Transverse colon (tissue), 4 donors: ENCODE data around the gene PIEZO1.

ENCODE experiments used
- EP300 ChIP-seq: sonication (generic); formaldehyde crosslinking; IDR thresholded peaks from one replicate; pipeline ENCODE4 v1.6.1; 2017; ENCODE audit warnings: antibody characterized with exemption, low read depth
- POLR2A ChIP-seq: fragments of 450-650 bp; IDR thresholded peaks from one replicate; pipeline ENCODE4 v1.6.1; 2016; ENCODE audit warnings: antibody characterized with exemption, mild to moderate bottlenecking, moderate library complexity
- POLR2AphosphoS5 ChIP-seq, 3 donors: sonication (generic); formaldehyde crosslinking; IDR thresholded peaks; one replicate each; pipeline ENCODE4 v1.6.1; 2016; ENCODE audit warnings: antibody characterized with exemption in 3 of 3
- TF ChIP-seq, protein P1 (sequence below), 5 experiments: fragments of 200-600 bp in 3 of 5; fragments of 450-650 bp in 2 of 5; sonication (generic) in 3 of 5; IDR thresholded peaks; 1 replicate in 2 of 5; 2 replicates in 3 of 5; pipeline ENCODE4 v1.5.1; 2016 to 2017; ENCODE audit warnings: antibody characterized with exemption in 5 of 5, inconsistent platforms in 3 of 5, mild to moderate bottlenecking in 2 of 5, moderate library complexity in 1 of 5

DNA sequence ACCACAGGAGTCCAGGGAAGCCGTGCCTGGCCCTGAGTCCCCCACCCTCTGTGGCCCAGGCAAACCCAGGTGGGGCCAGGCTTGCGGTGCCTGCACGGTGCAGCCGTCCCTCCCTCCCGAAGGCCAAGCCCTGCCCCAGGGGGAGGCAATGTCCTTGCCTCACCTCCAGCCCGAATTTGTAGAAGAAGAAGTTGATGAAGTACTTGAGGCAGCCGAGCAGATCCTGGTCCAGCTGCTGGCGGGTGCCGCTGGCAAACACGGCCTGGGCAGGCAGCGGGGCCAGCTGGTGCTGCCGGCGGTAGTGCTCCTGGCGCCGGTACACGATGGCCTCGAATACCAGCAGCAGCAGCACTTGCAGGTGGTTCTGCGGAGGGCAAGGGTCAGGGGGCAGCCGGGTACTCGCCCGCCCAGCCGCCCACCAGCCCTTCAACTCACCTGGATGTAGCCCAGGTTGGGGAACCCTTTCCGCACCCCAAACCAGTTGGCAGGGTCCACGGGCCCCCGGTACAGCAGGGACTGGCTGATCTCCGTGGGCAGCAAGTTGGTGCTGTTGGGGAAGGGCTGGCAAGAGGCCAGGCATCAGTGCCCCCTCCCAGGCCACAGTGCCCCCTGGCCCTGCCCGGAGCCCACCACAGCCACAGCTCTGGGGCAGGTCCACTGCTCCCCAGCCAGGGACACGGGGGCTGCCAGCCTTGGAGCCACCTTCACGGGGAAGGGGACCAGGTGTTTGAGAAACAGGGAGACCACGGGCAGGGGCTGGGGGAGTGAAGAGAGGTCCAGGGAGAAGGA is 52.7 kb downstream of the PIEZO1 start:
- TF ChIP-seq, protein P1, sequence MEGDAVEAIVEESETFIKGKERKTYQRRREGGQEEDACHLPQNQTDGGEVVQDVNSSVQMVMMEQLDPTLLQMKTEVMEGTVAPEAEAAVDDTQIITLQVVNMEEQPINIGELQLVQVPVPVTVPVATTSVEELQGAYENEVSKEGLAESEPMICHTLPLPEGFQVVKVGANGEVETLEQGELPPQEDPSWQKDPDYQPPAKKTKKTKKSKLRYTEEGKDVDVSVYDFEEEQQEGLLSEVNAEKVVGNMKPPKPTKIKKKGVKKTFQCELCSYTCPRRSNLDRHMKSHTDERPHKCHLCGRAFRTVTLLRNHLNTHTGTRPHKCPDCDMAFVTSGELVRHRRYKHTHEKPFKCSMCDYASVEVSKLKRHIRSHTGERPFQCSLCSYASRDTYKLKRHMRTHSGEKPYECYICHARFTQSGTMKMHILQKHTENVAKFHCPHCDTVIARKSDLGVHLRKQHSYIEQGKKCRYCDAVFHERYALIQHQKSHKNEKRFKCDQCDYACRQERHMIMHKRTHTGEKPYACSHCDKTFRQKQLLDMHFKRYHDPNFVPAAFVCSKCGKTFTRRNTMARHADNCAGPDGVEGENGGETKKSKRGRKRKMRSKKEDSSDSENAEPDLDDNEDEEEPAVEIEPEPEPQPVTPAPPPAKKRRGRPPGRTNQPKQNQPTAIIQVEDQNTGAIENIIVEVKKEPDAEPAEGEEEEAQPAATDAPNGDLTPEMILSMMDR (IDR thresholded peaks at IDR 0.05), result no peak
- TF ChIP-seq POLR2AphosphoS5 (IDR thresholded peaks at IDR 0.05), result no peak
- TF ChIP-seq POLR2A, result no peak
- no peak for TF ChIP-seq EP300
